ENCODE measurements around the gene SELENOM.

SELENOM gene

GRCh38 chr22:31107178-31107893 is at the start of gene SELENOM:
SELENOM (minus strand) TSS chr22:31107568; CDS start chr22:31107505, 63 bp downstream.
- Histone ChIP-seq H3K9ac (ENCODE audit: low read length) (peak within 1 kb of the TSS; percentile 100), H3K9me3 (ENCODE audit: control insufficient read depth, low read length) (no peaks in the 10 kb centered on the region), H3K4me1 (ENCODE audit: control insufficient read depth, insufficient read depth, low read length) (peaks cover 32% of the 10 kb centered on the region), H3K4me3 (ENCODE audit: low read length) (peak within 1 kb of the TSS; percentile 92), H3K36me3 (ENCODE audit: control insufficient read depth, insufficient read depth, low read length, severe bottlenecking) (peaks cover 14% of the 10 kb centered on the region), H3K27me3 (replicated peaks; ENCODE audit: control insufficient read depth, insufficient read depth, low read length) (no peaks in the 10 kb centered on the region)
- DNase-seq (ENCODE audit: low read depth): peak; percentile 99

- peak; percentile 46 for DNase-seq (ENCODE audit: low read depth)
- peaks cover 12% of the 10 kb centered on the region for H3K4me1 ChIP-seq (ENCODE audit: control insufficient read depth, insufficient read depth, low read length)
- no peaks in the 10 kb centered on the region for H3K36me3 ChIP-seq (ENCODE audit: control insufficient read depth, insufficient read depth, low read length, severe bottlenecking)
- H3K4me3 ChIP-seq (ENCODE audit: low read length): no peak overlapping the region
- peak overlapping the region; percentile 42 for H3K9ac ChIP-seq (ENCODE audit: low read length)
- H3K27me3 ChIP-seq (replicated peaks; ENCODE audit: control insufficient read depth, insufficient read depth, low read length): no peaks in the 10 kb centered on the region
- H3K9me3 ChIP-seq (ENCODE audit: control insufficient read depth, low read length): no peaks in the 10 kb centered on the region
These were observed 48.1 kb upstream of the SELENOM start for GRCh38 chr22:31155422-31155821.

- peaks cover 12% of the 10 kb centered on the region for H3K4me1 ChIP-seq (ENCODE audit: control insufficient read depth, insufficient read depth, low read length)
- DNase-seq (ENCODE audit: low read depth): no peak
- no peaks in the 10 kb centered on the region for H3K27me3 ChIP-seq (replicated peaks; ENCODE audit: control insufficient read depth, insufficient read depth, low read length)
- H3K36me3 ChIP-seq (ENCODE audit: control insufficient read depth, insufficient read depth, low read length, severe bottlenecking): no peaks in the 10 kb centered on the region
- peak overlapping the region; percentile 42 for H3K9ac ChIP-seq (ENCODE audit: low read length)
- no peak overlapping the region for H3K4me3 ChIP-seq (ENCODE audit: low read length)
- no peaks in the 10 kb centered on the region for H3K9me3 ChIP-seq (ENCODE audit: control insufficient read depth, low read length)
These were observed 47.6 kb upstream of the SELENOM start for GRCh38 chr22:31154975-31155374.

- Histone ChIP-seq H3K4me1 (ENCODE audit: control insufficient read depth, insufficient read depth, low read length) (peaks cover 18% of the 10 kb centered on the region), H3K9me3 (ENCODE audit: control insufficient read depth, low read length) (no peaks in the 10 kb centered on the region), H3K27me3 (replicated peaks; ENCODE audit: control insufficient read depth, insufficient read depth, low read length) (no peaks in the 10 kb centered on the region), H3K9ac (ENCODE audit: low read length) (no peak overlapping the region), H3K36me3 (ENCODE audit: control insufficient read depth, insufficient read depth, low read length, severe bottlenecking) (no peaks in the 10 kb centered on the region), H3K4me3 (ENCODE audit: low read length) (no peak overlapping the region)
- no peak for DNase-seq (ENCODE audit: low read depth)
These were observed 46.0 kb upstream of the SELENOM start for GRCh38 chr22:31153357-31153756.

GRCh38 chr22:31151872-31152271 is 44.5 kb upstream of the SELENOM start:
- peaks cover 3% of the 10 kb centered on the region for H3K9me3 ChIP-seq (ENCODE audit: control insufficient read depth, low read length)
- H3K27me3 ChIP-seq (replicated peaks; ENCODE audit: control insufficient read depth, insufficient read depth, low read length): no peaks in the 10 kb centered on the region
- peaks cover 20% of the 10 kb centered on the region for H3K4me1 ChIP-seq (ENCODE audit: control insufficient read depth, insufficient read depth, low read length)
- H3K36me3 ChIP-seq (ENCODE audit: control insufficient read depth, insufficient read depth, low read length, severe bottlenecking): no peaks in the 10 kb centered on the region
- no peak overlapping the region for H3K9ac ChIP-seq (ENCODE audit: low read length)
- no peak for DNase-seq (ENCODE audit: low read depth)
- no peak overlapping the region for H3K4me3 ChIP-seq (ENCODE audit: low read length)

- H3K4me1 ChIP-seq (ENCODE audit: control insufficient read depth, insufficient read depth, low read length): peaks cover 16% of the 10 kb centered on the region
- no peak for DNase-seq (ENCODE audit: low read depth)
- peaks cover 3% of the 10 kb centered on the region for H3K9me3 ChIP-seq (ENCODE audit: control insufficient read depth, low read length)
- H3K36me3 ChIP-seq (ENCODE audit: control insufficient read depth, insufficient read depth, low read length, severe bottlenecking): no peaks in the 10 kb centered on the region
- no peak overlapping the region for H3K4me3 ChIP-seq (ENCODE audit: low read length)
- no peaks in the 10 kb centered on the region for H3K27me3 ChIP-seq (replicated peaks; ENCODE audit: control insufficient read depth, insufficient read depth, low read length)
- H3K9ac ChIP-seq (ENCODE audit: low read length): no peak overlapping the region
These were observed 43.2 kb upstream of the SELENOM start for GRCh38 chr22:31150615-31151014.

- Histone ChIP-seq H3K4me1 (ENCODE audit: control insufficient read depth, insufficient read depth, low read length) (peaks cover 8% of the 10 kb centered on the region), H3K4me3 (ENCODE audit: low read length) (no peak overlapping the region), H3K9ac (ENCODE audit: low read length) (peak overlapping the region; percentile 77), H3K27me3 (replicated peaks; ENCODE audit: control insufficient read depth, insufficient read depth, low read length) (no peaks in the 10 kb centered on the region), H3K36me3 (ENCODE audit: control insufficient read depth, insufficient read depth, low read length, severe bottlenecking) (no peaks in the 10 kb centered on the region), H3K9me3 (ENCODE audit: control insufficient read depth, low read length) (peaks cover 12% of the 10 kb centered on the region)
- peak; percentile 91 for DNase-seq (ENCODE audit: low read depth)
These were observed 41.7 kb upstream of the SELENOM start for GRCh38 chr22:31148953-31149627.

- H3K4me1 ChIP-seq (ENCODE audit: control insufficient read depth, insufficient read depth, low read length): peaks cover 8% of the 10 kb centered on the region
- DNase-seq (ENCODE audit: low read depth): peak; percentile 52
- peaks cover 13% of the 10 kb centered on the region for H3K9me3 ChIP-seq (ENCODE audit: control insufficient read depth, low read length)
- H3K4me3 ChIP-seq (ENCODE audit: low read length): no peak overlapping the region
- H3K9ac ChIP-seq (ENCODE audit: low read length): peak overlapping the region; percentile 77
- H3K27me3 ChIP-seq (replicated peaks; ENCODE audit: control insufficient read depth, insufficient read depth, low read length): no peaks in the 10 kb centered on the region
- no peaks in the 10 kb centered on the region for H3K36me3 ChIP-seq (ENCODE audit: control insufficient read depth, insufficient read depth, low read length, severe bottlenecking)
These were observed 41.1 kb upstream of the SELENOM start for GRCh38 chr22:31148488-31148887.

- Histone ChIP-seq H3K4me1 (ENCODE audit: control insufficient read depth, insufficient read depth, low read length) (peaks cover 8% of the 10 kb centered on the region), H3K9me3 (ENCODE audit: control insufficient read depth, low read length) (peaks cover 13% of the 10 kb centered on the region), H3K9ac (ENCODE audit: low read length) (no peak overlapping the region), H3K4me3 (ENCODE audit: low read length) (no peak overlapping the region), H3K36me3 (ENCODE audit: control insufficient read depth, insufficient read depth, low read length, severe bottlenecking) (no peaks in the 10 kb centered on the region), H3K27me3 (replicated peaks; ENCODE audit: control insufficient read depth, insufficient read depth, low read length) (peaks cover 21% of the 10 kb centered on the region)
- DNase-seq (ENCODE audit: low read depth): no peak
These were observed 36.9 kb upstream of the SELENOM start for GRCh38 chr22:31144223-31144622.

GRCh38 chr22:31143537-31143936 is 36.2 kb upstream of the SELENOM start:
- Histone ChIP-seq H3K9me3 (ENCODE audit: control insufficient read depth, low read length) (peaks cover 13% of the 10 kb centered on the region), H3K27me3 (replicated peaks; ENCODE audit: control insufficient read depth, insufficient read depth, low read length) (peaks cover 28% of the 10 kb centered on the region), H3K9ac (ENCODE audit: low read length) (no peak overlapping the region), H3K4me3 (ENCODE audit: low read length) (no peak overlapping the region), H3K36me3 (ENCODE audit: control insufficient read depth, insufficient read depth, low read length, severe bottlenecking) (no peaks in the 10 kb centered on the region), H3K4me1 (ENCODE audit: control insufficient read depth, insufficient read depth, low read length) (peaks cover 4% of the 10 kb centered on the region)
- no peak for DNase-seq (ENCODE audit: low read depth)

- Histone ChIP-seq H3K9ac (ENCODE audit: low read length) (no peak overlapping the region), H3K36me3 (ENCODE audit: control insufficient read depth, insufficient read depth, low read length, severe bottlenecking) (no peaks in the 10 kb centered on the region), H3K4me3 (ENCODE audit: low read length) (no peak overlapping the region), H3K27me3 (replicated peaks; ENCODE audit: control insufficient read depth, insufficient read depth, low read length) (peaks cover 33% of the 10 kb centered on the region), H3K9me3 (ENCODE audit: control insufficient read depth, low read length) (peaks cover 13% of the 10 kb centered on the region), H3K4me1 (ENCODE audit: control insufficient read depth, insufficient read depth, low read length) (no peaks in the 10 kb centered on the region)
- DNase-seq (ENCODE audit: low read depth): no peak
These were observed 35.7 kb upstream of the SELENOM start for GRCh38 chr22:31143038-31143437.

All from adipocyte (in vitro differentiated cells).